ENCODE data around the gene TMEM200A.

Gene TMEM200A

DNA sequence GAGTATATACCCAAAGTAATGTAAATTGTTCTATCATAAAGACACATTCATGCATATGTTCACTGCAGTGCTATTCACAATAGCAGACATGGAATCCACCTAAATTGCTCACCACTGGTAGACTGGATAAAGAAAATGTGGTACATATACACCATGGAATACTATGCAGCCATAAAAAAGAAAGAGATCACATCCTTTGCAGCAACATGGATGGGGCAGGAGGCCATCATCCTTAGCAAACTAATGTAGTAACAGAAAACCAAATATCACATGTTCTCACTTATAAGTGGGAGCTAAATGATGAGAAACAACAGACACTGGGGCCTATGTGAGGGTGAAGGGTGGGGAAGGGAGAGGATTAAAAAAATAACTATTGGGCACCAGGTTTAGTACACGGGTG is 11.5 kb upstream of the TMEM200A start:
- CTCF ChIA-PET: interaction anchor here (1.3 kb wide), 1 partner anchor 33 kb away, joined by 3 read pairs; no protein-coding TSS in a partner anchor

GRCh38 chr6:130355572-130355971 is 10.2 kb upstream of the TMEM200A start:
- no peak for DNase-seq (ENCODE audit: extremely low spot score)
- no peak for TF ChIP-seq CTCF (IDR thresholded peaks at IDR 0.05; ENCODE audit: control extremely low read depth, extremely low read depth, low read depth, missing control alignments)
- ChIA-PET POLR2A (no interaction called here), CTCF (interaction anchor here (1.5 kb wide), 1 partner anchor 10 kb away, joined by 3 read pairs; the partner anchor contains the start of gene TMEM200A)

More for the DNA sequence above, 11.5 kb upstream of the TMEM200A start:
- no peak for TF ChIP-seq CTCF (IDR thresholded peaks at IDR 0.05; ENCODE audit: control extremely low read depth, extremely low read depth, low read depth, missing control alignments)
- no peak for DNase-seq (ENCODE audit: extremely low spot score)
- POLR2A ChIA-PET: no interaction called here

GRCh38 chr6:130357436-130357835 is 8.4 kb upstream of the TMEM200A start:
- no peak for TF ChIP-seq CTCF (IDR thresholded peaks at IDR 0.05; ENCODE audit: control extremely low read depth, extremely low read depth, low read depth, missing control alignments)
- ChIA-PET CTCF (interaction anchor here (1.6 kb wide), 1 partner anchor 12 kb away, joined by 3 read pairs; no protein-coding TSS in a partner anchor), POLR2A (no interaction called here)
- no peak for DNase-seq (ENCODE audit: extremely low spot score)

- CTCF ChIA-PET: interaction anchor here (1.1 kb wide), 1 partner anchor 38 kb away, joined by 4 read pairs; no protein-coding TSS in a partner anchor
- POLR2A ChIA-PET: no interaction called here
- DNase-seq (ENCODE audit: extremely low spot score): no peak
- TF ChIP-seq CTCF (IDR thresholded peaks at IDR 0.05; ENCODE audit: control extremely low read depth, extremely low read depth, low read depth, missing control alignments): no peak
Measured at GRCh38 chr6:130359736-130360135, 6.1 kb upstream of the TMEM200A start.

GRCh38 chr6:130362128-130362527 is 3.7 kb upstream of the TMEM200A start:
- DNase-seq (ENCODE audit: extremely low spot score): no peak
- TF ChIP-seq CTCF (IDR thresholded peaks at IDR 0.05; ENCODE audit: control extremely low read depth, extremely low read depth, low read depth, missing control alignments): no peak
- CTCF ChIA-PET: no interaction called here
- POLR2A ChIA-PET: no interaction called here

DNA sequence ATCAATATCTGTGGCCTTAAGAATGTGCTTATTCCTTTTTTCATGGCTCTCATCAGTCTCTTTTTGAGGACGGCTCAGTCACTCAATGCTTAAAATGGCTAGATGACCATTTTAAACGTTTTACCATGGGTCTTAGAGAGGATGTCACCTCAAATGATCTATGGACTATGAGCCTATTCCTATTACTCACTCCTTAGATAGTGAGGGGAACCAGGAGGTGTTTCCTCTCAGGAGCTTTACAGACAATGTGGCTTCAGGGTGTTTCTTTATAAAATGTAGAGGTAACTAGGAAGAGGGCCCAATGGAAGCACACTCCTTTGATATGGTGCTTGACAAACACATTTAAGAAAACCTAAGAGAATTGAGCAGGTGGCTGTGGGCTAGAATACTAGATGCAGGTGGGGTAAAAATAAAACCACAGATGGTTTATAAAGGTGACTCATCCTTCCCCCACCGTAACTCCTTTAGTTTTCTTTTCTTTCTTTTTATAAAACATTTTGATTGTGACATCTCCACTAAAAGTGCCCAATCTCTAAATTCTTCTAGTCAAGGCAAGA is 1.5 kb upstream of the TMEM200A start:
- no peak for TF ChIP-seq CTCF (IDR thresholded peaks at IDR 0.05; ENCODE audit: control extremely low read depth, extremely low read depth, low read depth, missing control alignments)
- ChIA-PET POLR2A (no interaction called here), CTCF (interaction anchor here (2.2 kb wide), 1 partner anchor 334 kb away, joined by 13 read pairs; no protein-coding TSS in a partner anchor)
- no peak for DNase-seq (ENCODE audit: extremely low spot score)

Measured in GM10248 (cell line).